ENCODE measurements around the gene ASTN2.

The ASTN2 gene

GRCh38 chr9:116550696-116551436 is 864.0 kb downstream of the ASTN2 start:
- H3K4me3 ChIP-seq (ENCODE audit: low read depth, low read length) = no peak overlapping the region
- TF ChIP-seq CTCF (IDR thresholded peaks at IDR 0.05; ENCODE audit: low read depth, low read length, missing control alignments) = no peak
- DNase-seq (ENCODE audit: low read depth) = no peak

GRCh38 chr9:116549786-116550660 is 864.8 kb downstream of the ASTN2 start:
- H3K4me3 ChIP-seq (ENCODE audit: low read depth, low read length) = no peak overlapping the region
- no peak for DNase-seq (ENCODE audit: low read depth)
- TF ChIP-seq CTCF (IDR thresholded peaks at IDR 0.05; ENCODE audit: low read depth, low read length, missing control alignments) = no peak

- DNase-seq (ENCODE audit: low read depth) = no peak
- no peak for TF ChIP-seq CTCF (IDR thresholded peaks at IDR 0.05; ENCODE audit: low read depth, low read length, missing control alignments)
- H3K4me3 ChIP-seq (ENCODE audit: low read depth, low read length) = no peak overlapping the region
These were observed 865.7 kb downstream of the ASTN2 start for GRCh38 chr9:116549061-116549664.

- no peak for DNase-seq (ENCODE audit: low read depth)
- no peak for TF ChIP-seq CTCF (IDR thresholded peaks at IDR 0.05; ENCODE audit: low read depth, low read length, missing control alignments)
- H3K4me3 ChIP-seq (ENCODE audit: low read depth, low read length) = no peak overlapping the region
These were observed 867.0 kb downstream of the ASTN2 start for GRCh38 chr9:116547729-116548426.

GRCh38 chr9:116546711-116547581 is 867.9 kb downstream of the ASTN2 start:
- DNase-seq (ENCODE audit: low read depth) = no peak
- H3K4me3 ChIP-seq (ENCODE audit: low read depth, low read length) = no peak overlapping the region
- no peak for TF ChIP-seq CTCF (IDR thresholded peaks at IDR 0.05; ENCODE audit: low read depth, low read length, missing control alignments)

- DNase-seq (ENCODE audit: low read depth) = no peak
- H3K4me3 ChIP-seq (ENCODE audit: low read depth, low read length) = no peak overlapping the region
- TF ChIP-seq CTCF (IDR thresholded peaks at IDR 0.05; ENCODE audit: low read depth, low read length, missing control alignments) = no peak
These were observed 870.0 kb downstream of the ASTN2 start for GRCh38 chr9:116544896-116545295.

Data from GM12864 (cell line).